ENCODE data around the gene ATP7A. TPM values are rescaled to one million over a fixed set of nuclear protein-coding genes. Genes with fewer than 3 reads are reported as not detected.

The ATP7A gene
- total RNA-seq, 4 donors from 2014 or later = 19.9 to 33.2 (median 26.8) TPM

DNA sequence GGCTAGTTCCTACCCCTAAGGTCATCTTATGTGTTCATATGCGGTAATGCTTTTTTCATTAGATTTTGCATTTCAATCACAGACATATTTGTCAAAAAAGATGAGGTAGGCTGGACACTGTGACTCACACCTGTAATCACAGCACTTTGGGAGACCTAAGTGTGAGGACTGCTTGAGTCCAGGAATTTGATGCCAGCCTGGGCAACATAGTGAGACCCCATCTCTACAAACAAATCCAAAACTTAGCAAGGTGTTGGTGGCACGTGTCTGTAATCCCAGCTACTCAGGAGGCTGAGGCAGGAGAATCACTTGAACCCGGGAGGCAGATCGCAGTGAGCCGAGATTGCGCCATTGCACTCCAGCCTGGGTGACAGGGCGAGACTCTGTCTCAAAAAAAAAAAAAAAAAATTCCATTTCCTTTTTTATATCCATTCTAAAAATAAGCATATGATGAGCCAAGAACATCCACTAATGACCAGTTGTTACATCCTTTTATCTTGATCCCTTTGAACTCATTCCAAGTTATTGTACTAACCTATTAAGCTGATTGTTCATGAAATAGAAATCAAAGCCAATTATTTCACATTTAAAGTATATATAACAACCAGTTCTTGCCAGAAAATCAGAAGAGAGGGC, 35.5 kb downstream of the ATP7A start:
- no peaks in the 10 kb centered on the region for H3K36me3 ChIP-seq
- 89% methylated on average over 7 of the region's 7 CpGs for whole genome bisulfite sequencing

GRCh38 chrX:77946571-77946970, 36.1 kb downstream of the ATP7A start:
- no peak overlapping the region for H3K27ac ChIP-seq
- TF ChIP-seq POLR2A (IDR thresholded peaks at IDR 0.05) (no peak), POLR2AphosphoS5 (IDR thresholded peaks at IDR 0.05) (no peak), CTCF (IDR thresholded peaks at IDR 0.05) (no peak), EP300 (IDR thresholded peaks at IDR 0.05) (no peak)

More for the DNA sequence above, 35.5 kb downstream of the ATP7A start:
- H3K27me3 ChIP-seq = no peaks in the 10 kb centered on the region
- DNase-seq (ENCODE audit: low spot score in 2 of 2) = no peak
- no peak overlapping the region for H3K27ac ChIP-seq
- TF ChIP-seq POLR2A (IDR thresholded peaks at IDR 0.05) (no peak), CTCF (IDR thresholded peaks at IDR 0.05) (no peak), EP300 (IDR thresholded peaks at IDR 0.05) (no peak), POLR2AphosphoS5 (IDR thresholded peaks at IDR 0.05) (no peak)
- no peak overlapping the region for H3K4me3 ChIP-seq
- no peaks in the 10 kb centered on the region for H3K4me1 ChIP-seq
- H3K9me3 ChIP-seq = no peaks in the 10 kb centered on the region

DNA sequence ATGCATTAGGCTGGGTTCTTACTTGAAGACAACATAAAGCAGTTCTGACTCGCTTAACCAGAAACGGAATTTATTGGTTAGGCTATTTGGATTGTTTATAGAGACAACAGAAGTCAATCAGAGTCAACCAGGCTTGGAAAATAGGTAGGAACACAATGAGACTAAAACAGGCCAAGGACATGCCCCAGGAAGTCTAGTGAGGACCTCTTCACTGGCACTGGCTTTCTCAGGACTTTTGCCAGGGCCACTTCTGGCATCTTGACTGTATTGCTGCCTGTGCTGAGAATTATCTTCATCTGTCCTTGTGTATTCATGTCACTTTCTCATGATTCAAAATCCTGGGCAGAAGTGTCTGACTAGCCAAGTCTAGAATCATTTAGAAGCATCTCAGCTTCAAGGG, 39.3 kb downstream of the ATP7A start:
- Histone ChIP-seq H3K4me1 (no peaks in the 10 kb centered on the region), H3K27me3 (no peaks in the 10 kb centered on the region), H3K4me3 (no peak overlapping the region), H3K27ac (no peak overlapping the region), H3K36me3 (no peaks in the 10 kb centered on the region), H3K9me3 (no peaks in the 10 kb centered on the region)
- no peak for DNase-seq (ENCODE audit: low spot score in 2 of 2)
- WGBS = 60% methylated on average over 2 of the region's 2 CpGs
- TF ChIP-seq POLR2A (IDR thresholded peaks at IDR 0.05) (no peak), POLR2AphosphoS5 (IDR thresholded peaks at IDR 0.05) (no peak), EP300 (IDR thresholded peaks at IDR 0.05) (no peak), CTCF (IDR thresholded peaks at IDR 0.05) (no peak)

More at GRCh38 chrX:77946571-77946970, 36.1 kb downstream of the ATP7A start:
- no peaks in the 10 kb centered on the region for H3K36me3 ChIP-seq
- no peak overlapping the region for H3K4me3 ChIP-seq
- H3K9me3 ChIP-seq = no peaks in the 10 kb centered on the region
- WGBS = 86% methylated on average over 2 of the region's 2 CpGs
- DNase-seq (ENCODE audit: low spot score in 2 of 2) = no peak
- no peaks in the 10 kb centered on the region for H3K27me3 ChIP-seq
- H3K4me1 ChIP-seq = no peaks in the 10 kb centered on the region

DNA sequence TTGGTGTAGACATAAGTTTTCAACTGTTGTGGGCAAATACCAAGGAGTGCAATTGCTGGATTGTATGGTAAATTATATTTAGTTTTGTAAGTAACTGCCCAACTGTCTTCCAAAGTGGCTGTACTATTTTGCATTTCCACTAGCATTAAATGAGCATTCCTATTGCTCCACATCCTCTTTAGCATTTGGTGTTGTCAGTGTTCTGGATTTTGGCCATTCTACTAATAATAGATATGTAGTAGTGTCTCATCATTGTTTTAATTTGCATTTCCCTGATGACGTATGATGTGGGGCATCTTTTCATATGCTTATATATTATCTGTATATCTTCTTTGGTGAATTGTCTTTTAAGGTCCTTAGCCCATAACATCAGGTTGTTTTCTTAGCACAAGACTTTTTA, 41.7 kb downstream of the ATP7A start:
- TF ChIP-seq POLR2A (IDR thresholded peaks at IDR 0.05) (no peak), POLR2AphosphoS5 (IDR thresholded peaks at IDR 0.05) (no peak), EP300 (IDR thresholded peaks at IDR 0.05) (no peak), CTCF (IDR thresholded peaks at IDR 0.05) (no peak)
- H3K4me1 ChIP-seq = no peaks in the 10 kb centered on the region
- no peak overlapping the region for H3K4me3 ChIP-seq
- whole genome bisulfite sequencing = 49% methylated on average over 1 of the region's 1 CpG
- H3K27me3 ChIP-seq = no peaks in the 10 kb centered on the region
- no peak for DNase-seq (ENCODE audit: low spot score in 2 of 2)
- no peaks in the 10 kb centered on the region for H3K36me3 ChIP-seq
- no peak overlapping the region for H3K27ac ChIP-seq
- no peaks in the 10 kb centered on the region for H3K9me3 ChIP-seq

DNA sequence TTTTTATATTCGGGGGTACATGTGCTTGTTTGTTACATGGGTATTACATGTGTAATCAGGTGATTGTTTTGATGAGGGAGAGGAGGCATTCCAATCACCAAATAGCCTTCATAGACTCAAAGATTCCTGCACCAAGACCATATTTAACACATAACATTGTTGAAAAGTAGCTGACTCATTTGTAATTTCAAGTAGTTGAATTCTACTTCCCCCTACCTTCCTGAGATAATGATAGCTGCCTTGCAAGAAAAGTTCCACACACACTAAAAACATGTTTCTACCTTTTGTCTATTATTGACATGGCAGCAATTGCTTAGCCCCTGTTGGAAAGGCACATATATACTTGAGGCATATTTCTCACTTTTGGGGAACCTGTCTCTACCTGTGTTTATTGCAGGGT, 42.8 kb downstream of the ATP7A start:
- Histone ChIP-seq H3K9me3 (no peaks in the 10 kb centered on the region), H3K27ac (no peak overlapping the region)
- WGBS = 51% methylated on average over 1 of the region's 1 CpG

More for the DNA sequence above, 42.8 kb downstream of the ATP7A start:
- Histone ChIP-seq H3K4me3 (no peak overlapping the region), H3K4me1 (no peaks in the 10 kb centered on the region), H3K36me3 (no peaks in the 10 kb centered on the region), H3K27me3 (no peaks in the 10 kb centered on the region)
- no peak for TF ChIP-seq CTCF (IDR thresholded peaks at IDR 0.05)
- no peak for TF ChIP-seq EP300 (IDR thresholded peaks at IDR 0.05)
- TF ChIP-seq POLR2AphosphoS5 (IDR thresholded peaks at IDR 0.05) = no peak
- DNase-seq (ENCODE audit: low spot score in 2 of 2) = no peak

Measured in suprapubic skin (tissue), 4 donors.